Measurements from ENCODE around the gene MYEF2. TPM values are rescaled to one million over a fixed set of nuclear protein-coding genes. Genes with fewer than 3 reads are reported as not detected.

The MYEF2 gene
- total RNA-seq, 1 donor from 2014 or later, result 9.1 TPM

DNA sequence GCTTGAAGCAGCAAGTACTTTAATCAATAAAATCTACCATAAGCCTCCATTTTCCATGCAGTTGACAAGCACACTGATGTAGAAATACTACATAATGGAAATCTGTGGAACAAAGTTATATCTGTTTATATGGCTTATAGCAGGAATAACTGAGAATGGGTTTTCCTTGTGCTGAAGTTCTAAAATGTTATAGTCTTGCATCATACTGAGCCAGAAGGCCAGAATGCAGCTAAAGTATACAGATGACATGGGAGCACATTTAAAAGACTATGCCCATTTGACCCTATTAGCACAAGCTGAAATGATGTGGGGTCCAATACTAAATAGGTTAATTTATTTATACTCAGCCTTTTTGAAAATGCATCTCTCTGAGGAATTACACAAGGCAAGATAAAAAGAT is 32.2 kb downstream of the MYEF2 start:
- no peak for DNase-seq (ENCODE audit: low read depth)

DNA sequence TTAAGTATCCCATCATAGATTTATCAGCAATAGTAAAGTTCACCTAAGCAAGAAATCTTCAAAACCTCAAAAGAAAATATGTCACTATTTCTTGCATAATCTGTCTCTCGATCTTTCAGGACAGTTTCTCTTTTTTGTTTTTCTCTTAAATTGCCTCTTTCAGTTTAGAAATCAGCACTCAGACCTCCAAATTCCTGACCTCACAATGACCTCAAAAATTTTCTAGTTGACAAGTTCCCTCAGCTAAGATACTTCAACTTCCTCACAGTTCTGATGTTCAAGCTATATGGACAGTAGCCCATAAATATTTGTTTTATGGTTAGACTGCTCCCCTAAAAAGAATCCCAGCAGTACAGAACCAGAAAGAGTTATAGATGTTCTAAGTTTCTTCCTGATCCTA is 33.2 kb downstream of the MYEF2 start:
- DNase-seq (ENCODE audit: low read depth), result no peak

DNA sequence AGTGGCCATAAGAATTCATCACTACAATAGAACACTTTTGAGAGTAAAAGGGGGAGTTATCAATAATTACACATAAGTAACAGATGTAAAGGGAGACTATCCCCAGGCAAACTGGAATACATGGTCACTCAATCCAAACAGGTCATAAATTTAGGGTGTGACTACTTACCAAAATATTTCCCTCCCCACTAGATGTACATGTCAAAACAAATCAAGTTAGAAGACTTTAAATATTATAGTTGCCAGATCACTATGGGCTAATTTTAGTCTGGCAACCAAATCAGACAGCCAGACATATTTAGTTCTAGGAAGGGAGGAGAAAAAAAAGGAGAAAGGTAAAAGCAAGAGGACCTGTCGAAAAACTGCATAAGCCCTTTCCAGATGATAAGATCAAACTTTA is 34.2 kb downstream of the MYEF2 start:
- peak; percentile 24 for DNase-seq (ENCODE audit: low read depth)

DNA sequence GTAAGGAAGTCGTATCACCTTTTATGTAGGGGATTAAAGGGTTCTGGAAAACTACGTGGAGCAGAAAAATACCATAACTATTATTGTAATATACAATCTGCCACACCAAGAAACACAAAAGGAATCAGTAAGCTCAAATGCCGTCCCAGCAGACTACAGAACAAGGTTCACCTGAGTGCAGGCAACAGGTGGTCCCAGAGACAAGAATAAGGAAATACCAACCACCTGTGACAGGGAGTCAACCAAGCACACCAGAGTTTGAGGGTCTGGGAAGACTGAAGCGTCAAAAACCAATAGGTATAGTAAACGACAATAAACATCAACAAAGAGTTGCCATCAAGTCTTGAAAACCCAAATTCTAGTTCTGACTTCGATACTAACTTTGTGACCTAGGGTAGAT is 45.2 kb downstream of the MYEF2 start:
- no peak for DNase-seq (ENCODE audit: low read depth)

DNA sequence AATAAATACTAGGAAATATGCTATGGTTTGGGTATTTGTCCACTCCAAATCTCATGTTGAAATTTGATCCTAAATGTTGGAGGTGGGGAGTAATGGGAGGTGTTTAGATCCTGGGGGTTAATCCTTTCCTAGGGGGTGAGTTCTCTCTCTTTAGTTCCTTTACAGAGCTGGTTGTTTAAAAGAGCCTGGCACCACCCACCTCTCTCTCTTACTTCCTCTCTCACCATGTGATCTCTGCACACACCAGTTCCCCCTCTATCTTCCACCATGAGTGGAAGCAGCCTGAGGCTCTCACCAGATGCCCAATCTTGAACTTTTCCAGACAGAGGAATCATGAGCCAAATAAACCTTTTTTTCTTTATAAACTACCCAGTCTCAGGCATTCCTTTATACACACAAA is 46.8 kb downstream of the MYEF2 start:
- no peak for DNase-seq (ENCODE audit: low read depth)

DNA sequence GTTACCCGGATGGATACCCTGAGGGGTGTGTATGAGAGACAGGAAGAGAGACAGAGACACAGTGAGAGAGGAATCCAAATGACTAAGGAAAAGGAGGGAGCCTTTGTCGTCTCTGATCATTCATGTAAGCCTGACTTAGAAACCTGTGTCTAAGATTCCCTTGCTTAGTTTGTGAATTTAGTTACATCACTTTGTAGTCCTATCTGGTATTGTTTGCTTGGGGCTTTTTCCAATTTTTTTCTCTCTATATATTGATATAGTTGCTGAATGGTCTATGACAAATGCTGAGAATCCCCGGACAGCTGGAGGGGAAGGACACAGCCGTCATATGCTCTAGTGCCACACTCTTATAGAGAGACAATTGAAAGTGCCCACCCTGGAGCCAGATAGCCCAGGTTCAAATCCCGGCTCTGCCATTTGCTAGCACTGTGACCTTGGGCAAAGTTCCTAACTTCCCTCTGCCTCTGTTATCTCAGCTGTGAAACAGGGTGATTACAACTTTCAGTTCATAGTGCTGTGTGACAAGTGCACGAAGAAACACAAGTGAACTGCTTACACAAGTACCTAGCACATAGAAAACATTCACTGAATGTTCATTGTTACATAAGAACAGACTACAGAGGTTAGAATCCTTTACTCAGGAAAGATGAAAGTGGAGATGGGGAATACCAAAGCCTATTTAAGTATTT is 51.3 kb downstream of the MYEF2 start:
- DNase-seq (ENCODE audit: low read depth), result no peak

DNA sequence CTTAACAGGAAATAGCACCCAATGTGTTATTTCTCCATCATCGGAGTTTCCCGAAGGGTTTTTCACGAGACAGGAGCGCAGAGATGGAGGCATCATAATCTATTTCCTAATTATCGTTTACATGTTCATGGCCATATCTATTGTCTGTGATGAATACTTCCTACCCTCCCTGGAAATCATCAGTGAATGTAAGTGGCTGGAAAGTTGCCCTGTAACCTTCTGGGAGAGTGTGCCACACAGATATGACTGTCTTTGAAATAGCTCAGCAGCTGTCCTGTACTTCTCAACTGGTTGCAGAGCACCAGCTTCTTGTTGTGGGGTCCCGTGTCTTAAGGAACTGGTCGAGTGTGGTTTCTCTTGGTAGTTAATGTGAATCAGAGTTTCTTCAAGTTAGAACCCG is 56.2 kb downstream of the MYEF2 start:
- DNase-seq (ENCODE audit: low read depth), result peak; percentile 6

DNA sequence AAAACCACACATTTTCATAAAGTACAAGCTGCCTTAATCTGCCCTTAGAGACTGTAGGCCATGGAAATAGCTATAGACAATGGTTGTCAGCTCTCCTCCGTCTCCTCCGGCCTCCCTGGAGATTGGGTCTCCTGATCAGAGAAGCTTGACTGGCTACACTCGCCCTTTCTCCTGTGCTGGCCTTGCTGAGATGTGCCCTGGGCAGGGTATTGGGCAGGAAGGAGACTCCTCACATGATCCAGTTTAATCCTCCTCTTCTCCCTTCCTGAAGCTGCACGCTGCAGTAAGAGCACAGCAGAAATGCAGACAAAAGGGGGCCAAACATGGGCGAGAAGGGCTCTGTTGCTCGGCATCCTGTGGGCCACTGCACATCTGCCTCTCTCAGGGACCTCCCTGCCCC is 57.4 kb downstream of the MYEF2 start, which contains the start of gene SLC24A5:
Gene SLC24A5 (plus strand): TSS at position 246 of the 400 bp plus-strand sequence. CDS start 55 bp downstream, at position 301.
- DNase-seq (ENCODE audit: low read depth), result no peak

DNA sequence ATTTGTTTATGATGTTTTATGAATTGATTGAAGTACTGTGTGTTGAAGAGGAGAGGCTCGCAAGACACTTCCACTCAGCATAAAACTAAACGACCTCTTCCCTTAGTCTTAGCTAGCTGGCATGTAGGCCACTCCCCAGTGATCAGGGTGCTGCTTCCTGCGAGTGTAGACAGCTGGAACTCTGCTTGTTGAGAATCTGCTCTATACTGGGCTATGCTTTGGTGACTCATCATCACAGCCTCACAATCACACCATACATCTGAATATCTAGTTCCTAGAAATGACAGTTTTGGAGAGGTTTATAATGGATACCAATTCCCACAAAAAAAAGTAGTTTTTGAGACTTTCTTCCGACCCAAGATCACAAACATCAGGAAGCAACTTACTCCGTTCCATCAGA is 58.8 kb downstream of the MYEF2 start:
- no peak for DNase-seq (ENCODE audit: low read depth)

DNA sequence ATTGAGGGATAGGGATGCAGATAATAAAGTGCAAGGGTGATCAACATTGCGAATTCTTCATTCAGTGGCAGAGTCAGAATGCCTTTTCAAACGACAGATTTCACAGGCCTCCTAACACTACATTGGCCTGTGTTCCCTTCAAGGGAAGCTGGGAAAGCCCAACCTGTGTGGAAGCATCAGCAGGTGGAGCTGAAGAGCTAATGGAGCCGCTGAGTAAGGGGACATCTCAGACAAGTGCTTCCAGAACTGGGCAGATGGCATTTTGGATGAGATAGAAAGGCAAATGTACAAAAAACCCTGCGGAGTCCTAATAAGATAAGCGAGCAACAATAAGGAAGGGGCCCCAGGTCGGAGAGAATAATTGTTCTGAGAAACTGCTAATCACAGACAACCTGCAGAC is 65.9 kb downstream of the MYEF2 start:
- DNase-seq (ENCODE audit: low read depth), result peak; percentile 14

DNA sequence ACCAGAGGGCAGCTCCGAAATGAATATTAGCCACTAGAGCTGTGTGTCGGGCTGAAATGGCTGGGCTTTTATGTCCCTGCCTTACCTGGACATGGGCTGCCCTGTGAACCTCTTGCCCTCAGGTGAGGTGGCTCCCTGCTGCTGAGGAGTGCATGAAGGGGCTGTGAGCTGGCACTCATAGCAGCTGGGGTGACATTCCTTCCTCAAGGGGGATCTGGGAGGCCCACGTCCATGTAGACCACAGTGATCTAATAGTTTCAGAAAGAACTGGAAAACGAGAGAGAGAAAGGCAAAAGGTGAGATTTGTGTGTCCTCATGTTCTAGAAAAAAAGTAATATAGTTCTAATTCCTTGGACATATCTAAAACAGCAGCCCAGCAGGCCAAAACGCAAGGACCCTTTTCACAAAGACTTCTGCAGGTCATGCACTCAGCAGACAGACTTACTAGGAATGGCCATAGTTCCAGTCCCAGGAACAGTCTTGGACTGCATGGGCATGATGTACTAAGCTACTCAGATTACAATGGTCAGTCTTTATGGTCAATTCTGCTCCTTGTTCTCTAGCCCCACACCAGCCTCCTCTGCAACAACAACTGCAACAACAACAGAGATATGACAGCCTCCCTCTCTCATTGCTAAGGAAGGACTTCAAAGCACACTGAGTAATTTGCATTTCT is 68.1 kb downstream of the MYEF2 start:
- no peak for DNase-seq (ENCODE audit: low read depth)

DNA sequence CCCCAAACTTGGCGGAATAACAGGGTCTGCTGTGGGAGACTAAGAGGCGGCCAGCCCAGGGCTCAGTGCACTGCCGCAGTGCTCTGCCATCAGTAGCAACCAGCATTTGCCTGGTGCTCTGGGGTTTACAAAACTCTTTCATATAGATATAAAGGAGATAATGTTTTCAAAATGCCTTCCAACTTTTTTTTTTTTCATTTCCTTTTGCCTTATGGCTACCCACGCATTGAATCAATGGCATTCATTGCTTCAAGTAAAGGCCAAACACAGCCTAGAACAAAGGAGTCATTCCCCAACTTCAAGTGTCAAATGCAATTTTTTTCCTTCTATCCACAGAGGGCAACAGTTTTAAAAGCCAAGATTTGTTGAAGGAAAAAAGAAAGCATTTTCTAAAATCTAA is 68.9 kb downstream of the MYEF2 start:
- no peak for DNase-seq (ENCODE audit: low read depth)

DNA sequence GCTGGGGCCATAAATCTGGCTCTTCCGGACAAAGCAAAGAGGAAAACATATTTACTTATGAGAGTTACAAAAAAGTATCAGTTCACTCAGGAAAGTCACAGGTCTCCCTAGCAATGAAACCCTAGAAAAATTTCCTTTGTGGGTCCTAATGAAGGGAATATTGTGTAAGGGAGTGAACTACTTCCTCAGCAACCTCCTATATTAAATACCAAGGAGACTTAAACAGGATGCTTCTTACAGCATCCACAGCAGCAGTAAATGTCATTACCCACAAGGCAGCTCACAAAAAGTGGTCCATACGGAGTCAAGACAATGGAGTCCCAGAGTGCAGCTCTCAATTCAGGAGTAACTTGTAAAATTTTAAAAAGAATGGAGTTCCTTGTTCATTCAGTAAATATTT is 72.2 kb downstream of the MYEF2 start:
- DNase-seq (ENCODE audit: low read depth), result no peak

DNA sequence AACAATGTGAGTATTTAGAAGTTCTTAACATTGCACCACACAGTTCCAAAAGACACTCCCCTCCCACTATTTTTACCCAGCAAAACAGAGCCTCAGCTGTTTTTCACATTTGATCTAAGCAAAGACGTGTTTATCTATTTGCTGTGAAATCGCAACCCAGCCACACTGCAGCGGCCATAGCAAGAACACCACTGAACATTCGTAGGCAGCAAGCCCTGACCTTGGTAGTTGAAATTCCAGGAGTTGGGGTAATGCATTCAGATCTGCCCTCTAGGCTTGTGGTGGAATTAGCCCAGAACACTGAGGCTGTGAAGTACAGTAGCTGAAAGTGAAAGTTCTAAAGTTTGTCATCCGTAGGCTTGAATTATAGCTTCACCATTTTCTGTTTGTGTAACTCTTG is 74.4 kb downstream of the MYEF2 start:
- DNase-seq (ENCODE audit: low read depth), result no peak

DNA sequence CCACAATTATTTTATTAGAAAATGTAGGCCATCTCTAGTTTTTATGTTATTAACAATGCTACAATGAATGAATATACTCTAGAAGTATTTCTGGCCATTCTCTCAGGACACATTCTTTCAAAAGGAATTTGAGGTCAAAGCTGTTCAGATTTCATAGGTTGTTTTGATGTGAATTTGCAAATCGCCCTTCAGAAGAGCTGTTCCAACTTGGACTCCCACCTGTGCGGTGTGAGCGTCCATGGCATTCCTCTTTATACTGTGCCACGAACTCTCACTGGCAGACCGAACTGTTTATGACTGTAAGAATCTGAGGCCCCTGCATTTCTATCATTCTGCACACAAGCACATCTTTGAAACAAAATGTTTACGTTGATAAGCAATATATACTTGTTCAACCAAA is 75.9 kb downstream of the MYEF2 start:
- no peak for DNase-seq (ENCODE audit: low read depth)

DNA sequence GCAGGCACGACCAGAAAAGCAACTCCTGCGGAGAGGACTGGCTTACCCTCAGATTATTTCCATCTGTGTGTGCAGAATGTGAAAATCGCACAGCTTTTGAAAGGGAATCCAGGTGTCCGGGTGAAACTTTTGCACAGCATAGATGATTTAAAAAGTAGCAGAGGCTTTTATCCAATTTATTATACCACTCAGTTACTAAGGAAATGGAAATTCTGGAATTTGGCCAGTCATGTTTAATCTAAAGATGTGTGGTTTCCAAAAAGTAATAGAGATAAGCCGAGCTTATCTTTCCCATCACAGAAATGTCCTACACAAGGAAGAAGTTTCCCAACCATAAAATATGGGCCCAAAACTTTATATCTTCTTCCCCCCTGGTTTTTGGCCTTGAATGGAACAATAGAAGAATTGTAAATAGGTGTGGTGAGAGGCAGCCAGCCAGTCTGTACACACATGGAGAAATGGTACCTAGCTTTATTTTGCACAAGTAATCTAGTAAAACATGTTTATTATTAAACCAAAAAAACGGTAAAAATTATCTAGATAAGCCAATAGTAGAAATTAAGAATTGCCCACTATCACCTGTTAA is 76.6 kb downstream of the MYEF2 start:
- no peak for DNase-seq (ENCODE audit: low read depth)

DNA sequence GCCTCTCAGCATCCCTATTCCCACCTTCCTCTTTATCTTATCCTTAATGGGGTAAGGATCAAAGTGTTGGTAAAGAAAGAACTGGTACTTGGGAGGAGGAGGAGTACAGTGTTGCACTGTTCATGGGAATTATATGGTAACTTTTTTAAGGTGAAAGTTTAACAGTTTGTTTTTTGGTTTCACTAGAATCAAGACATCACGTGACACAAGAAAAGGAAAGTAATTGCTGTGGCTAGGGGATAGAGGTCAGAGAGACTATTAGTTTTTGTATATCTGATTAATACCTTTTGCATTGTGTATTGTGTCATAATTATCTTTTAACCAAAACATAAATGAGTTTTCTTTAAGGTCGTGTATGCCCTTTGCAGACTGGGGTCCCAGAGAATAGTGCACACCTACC is 80.8 kb downstream of the MYEF2 start:
- DNase-seq (ENCODE audit: low read depth), result no peak

DNA sequence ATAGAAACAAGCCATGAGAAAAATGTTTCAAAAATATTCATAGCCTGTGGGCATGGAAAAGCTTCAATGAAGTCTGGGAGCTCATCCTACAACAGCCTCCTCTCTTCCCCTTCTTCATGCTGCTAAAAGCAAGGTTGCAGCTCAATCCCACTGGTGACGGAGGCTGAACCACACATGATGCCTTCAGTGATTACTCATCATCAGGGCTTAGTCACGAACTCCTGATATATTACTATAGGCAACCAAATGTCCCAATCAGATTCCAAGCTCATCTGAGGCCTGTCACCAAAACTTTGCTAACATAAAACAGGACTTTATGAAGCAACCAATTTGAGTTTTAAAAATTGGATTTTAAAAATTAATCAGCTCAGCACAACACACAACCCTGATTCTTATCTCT is 81.3 kb downstream of the MYEF2 start:
- peak; percentile 41 for DNase-seq (ENCODE audit: low read depth)

DNA sequence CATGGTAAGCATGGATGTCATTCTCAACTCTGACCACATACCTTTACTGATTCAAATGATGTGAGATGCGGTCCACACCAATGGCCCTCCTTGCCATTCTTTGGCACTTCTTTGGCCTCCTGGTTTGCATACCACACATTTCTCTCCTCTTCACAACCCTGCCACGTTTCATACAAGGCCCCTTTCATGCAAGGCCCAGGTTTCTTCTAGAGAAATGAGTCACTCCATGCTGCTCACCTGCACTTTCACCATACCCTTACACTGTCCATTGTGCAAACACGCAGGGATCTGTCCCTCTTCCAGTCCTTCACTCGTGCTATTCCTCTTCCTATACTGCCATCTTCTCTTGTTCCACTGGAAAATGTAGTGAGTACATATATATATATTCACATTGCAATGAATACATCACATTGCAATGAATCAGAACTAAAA is 81.7 kb downstream of the MYEF2 start:
- DNase-seq (ENCODE audit: low read depth), result no peak

DNA sequence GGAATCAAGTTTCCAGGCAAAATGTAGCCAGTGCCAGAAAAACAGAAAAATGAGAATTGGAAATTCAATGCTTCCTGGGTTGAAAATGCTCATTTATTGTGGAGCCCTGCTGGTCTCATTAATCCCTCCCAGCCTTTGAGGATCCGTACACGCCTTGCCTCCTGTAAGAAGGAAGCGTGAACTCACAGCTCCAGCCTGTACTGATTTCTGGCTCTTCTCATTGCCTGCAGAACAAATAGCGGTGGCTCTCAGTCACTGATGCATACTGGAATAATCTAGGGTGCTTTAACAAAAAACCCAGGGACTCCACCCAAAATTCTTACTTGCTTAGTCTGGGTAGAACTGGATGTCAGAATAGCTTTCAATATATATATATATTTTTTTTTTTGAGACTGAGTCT is 86.6 kb downstream of the MYEF2 start:
- DNase-seq (ENCODE audit: low read depth), result no peak

DNA sequence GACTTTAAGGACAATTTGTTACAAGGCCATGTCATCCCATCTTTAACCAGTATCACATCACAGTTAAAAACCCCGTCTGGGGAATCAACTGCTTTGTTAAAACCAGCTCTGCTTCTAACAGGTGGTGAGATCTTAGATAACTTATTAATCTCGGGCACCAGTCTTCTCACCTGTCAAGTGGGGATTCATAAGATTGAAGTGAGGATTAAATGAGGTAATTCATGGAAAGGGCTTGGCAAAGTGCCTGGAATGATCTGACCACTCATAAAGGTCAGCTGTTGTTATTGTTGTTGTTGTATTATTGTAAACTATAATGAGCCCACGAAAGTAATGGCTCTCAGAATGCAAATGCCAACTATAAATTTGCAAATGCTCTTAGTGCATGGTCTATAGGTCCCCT is 87.4 kb downstream of the MYEF2 start:
- peak; percentile 63 for DNase-seq (ENCODE audit: low read depth)

DNA sequence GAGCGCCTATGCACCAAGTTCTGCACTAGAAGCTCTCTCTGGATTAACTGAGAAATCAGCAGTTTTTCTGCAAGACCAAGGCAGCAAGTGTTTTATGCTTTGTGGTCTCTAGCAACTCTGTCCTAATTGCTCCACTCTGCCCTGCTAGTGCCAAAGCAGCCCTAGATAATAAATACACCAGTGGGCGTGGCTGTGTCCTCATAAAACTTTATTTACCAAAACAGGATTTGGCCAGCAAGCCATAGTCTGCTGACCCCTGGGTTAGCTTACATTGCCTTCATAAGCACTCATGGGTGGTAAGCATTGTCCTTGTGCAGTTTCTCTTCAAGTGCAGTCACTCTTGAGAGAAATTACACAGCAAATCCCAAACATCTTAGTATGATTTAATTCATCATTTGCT is 88.0 kb downstream of the MYEF2 start:
- DNase-seq (ENCODE audit: low read depth), result no peak

DNA sequence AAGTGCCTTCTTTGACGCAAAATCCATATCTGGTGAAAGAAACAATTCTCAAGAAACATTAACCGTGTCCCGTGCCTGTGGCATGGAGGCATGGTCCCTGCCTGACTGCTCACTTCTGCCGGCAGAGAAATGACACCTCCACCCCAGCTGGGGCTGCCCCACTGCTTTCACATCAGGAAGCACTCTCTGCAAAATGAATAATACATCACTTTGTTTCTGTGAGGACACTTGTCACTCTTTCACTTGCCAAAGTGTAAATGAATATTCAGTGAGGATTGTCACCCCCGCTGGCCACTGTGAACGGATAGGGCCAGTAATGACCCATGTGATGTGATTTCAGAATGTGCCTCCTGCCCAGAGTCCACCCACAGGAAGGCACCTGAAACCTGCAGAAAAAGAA is 88.4 kb downstream of the MYEF2 start:
- no peak for DNase-seq (ENCODE audit: low read depth)

Measured in myocyte (in vitro differentiated cells).